K562 (cell line): ENCODE measurements around the gene ADRB2. TPM values are rescaled to one million over a fixed set of nuclear protein-coding genes. Genes with fewer than 3 reads are reported as not detected.

Experiments
- ATAC-seq: fragments of 200-7000 bp; cut with Tn5 transposase; 3 replicates; pipeline ENCODE4 v1.9.1; 2020; ENCODE audit warnings: moderate library complexity
- BruUV-seq: library from RNA; stranded (reverse); fragments of 400-500 nt; replicated peaks from 2 replicates; lab custom pipeline; 2021; lab: Mats Ljungman, UMichigan
- CTCF ChIA-PET: fragments of 300-600 bp; formaldehyde crosslinking; extraction: SDS; loops from one replicate; lab custom pipeline; 2021; ENCODE audit warnings: low intra/inter-chr PET ratio; lab: Yijun Ruan, JAX
- POLR2A ChIA-PET: fragments of 300-600, 350-650 bp; sonication (Branson Sonifier 250); formaldehyde crosslinking; extraction: SDS; loops from one replicate; lab custom pipeline; 2021; ENCODE audit warnings: antibody characterized with exemption, inconsistent platforms; lab: Yijun Ruan, JAX
- DNase-seq, 4 experiments: peaks; one replicate each; pipeline versions ENCODE4 v3.0.0 to v3.0.0-alpha.2; 2011 to 2018; ENCODE audit warnings: low spot score in 3 of 4, mixed read lengths in 3 of 4; ENCODE audit errors: extremely low read depth in 1 of 4
- FAIRE-seq: peaks from 2 replicates; lab custom pipeline; 2011; peaks lifted over from hg19 to GRCh38; lab: Jason Lieb, UNC
- H2AFZ ChIP-seq: 2 replicates; pipeline ENCODE4 v1.6.0; 2011; ENCODE audit warnings: low read depth, low read length, control low read depth, inconsistent platforms
- H3K27ac ChIP-seq: fragments of 200-600 bp; 3 replicates; pipeline ENCODE4 v1.8.0; 2011; ENCODE audit warnings: low read depth, mild to moderate bottlenecking, control low read depth, inconsistent platforms, low read length, moderate library complexity, mixed read lengths; ENCODE audit errors: extremely low read depth
- H3K27me3 ChIP-seq, 2 experiments: fragments of 300-600 bp in 1 of 2; 2 replicates in 1 of 2; 3 replicates in 1 of 2; pipeline versions ENCODE4 v1.6.0 to v1.8.0; 2011; ENCODE audit warnings: inconsistent platforms in 2 of 2, low read length in 2 of 2, mild to moderate bottlenecking in 1 of 2, mixed read lengths in 1 of 2, moderate library complexity in 1 of 2; ENCODE audit not compliant: control insufficient read depth in 2 of 2, insufficient read depth in 2 of 2
- H3K36me3 ChIP-seq: fragments of 300-600 bp; 3 replicates; pipeline ENCODE4 v1.8.0; 2011; ENCODE audit warnings: mild to moderate bottlenecking, low read length, inconsistent platforms; ENCODE audit not compliant: control insufficient read depth, insufficient read depth
- H3K4me1 ChIP-seq, 2 experiments: fragments of 200-600 bp in 1 of 2; replicated peaks in 1 of 2; 2 replicates in 1 of 2; 3 replicates in 1 of 2; pipeline versions ENCODE4 v1.5.1 to v1.8.0; 2011; ENCODE audit warnings: inconsistent platforms in 2 of 2, low read length in 2 of 2, mild to moderate bottlenecking in 1 of 2, mixed read lengths in 1 of 2, moderate library complexity in 1 of 2; ENCODE audit not compliant: control insufficient read depth in 2 of 2, insufficient read depth in 2 of 2
- H3K4me2 ChIP-seq: 2 replicates; pipeline ENCODE4 v1.6.1; 2011; ENCODE audit warnings: low read length, control low read depth, inconsistent platforms, mixed read lengths; ENCODE audit not compliant: insufficient read depth
- H3K4me3 ChIP-seq: fragments of 200-600 bp; sonication (generic), shearing (Covaris generic); 2 replicates; pipeline ENCODE4 v1.5.1; 2016; ENCODE audit warnings: control low read depth, inconsistent platforms
- H3K79me2 ChIP-seq: fragments of 200-600 bp; 3 replicates; pipeline ENCODE4 v1.8.0; 2011; ENCODE audit warnings: low read length, inconsistent platforms; ENCODE audit not compliant: control insufficient read depth, insufficient read depth
- H3K9ac ChIP-seq, 2 experiments: 2 replicates each; pipeline versions ENCODE4 v1.6.0 to v1.6.1; 2011; ENCODE audit warnings: low read depth in 2 of 2, low read length in 2 of 2, control low read depth in 1 of 2, inconsistent platforms in 1 of 2, mild to moderate bottlenecking in 1 of 2, mixed read lengths in 1 of 2; ENCODE audit not compliant: insufficient read depth in 1 of 2
- H3K9me1 ChIP-seq: one replicate; pipeline ENCODE4 v1.6.0; 2011; ENCODE audit warnings: inconsistent platforms, mild to moderate bottlenecking, low read length, moderate library complexity; ENCODE audit not compliant: control insufficient read depth, insufficient read depth
- H3K9me3 ChIP-seq: replicated peaks from 2 replicates; pipeline ENCODE4 v1.5.1; 2011; ENCODE audit warnings: low read depth, low read length, inconsistent platforms; ENCODE audit not compliant: control insufficient read depth, insufficient read depth
- H4K20me1 ChIP-seq: replicated peaks from 2 replicates; pipeline ENCODE4 v1.6.1; 2011; ENCODE audit warnings: low read length, inconsistent platforms, mixed read lengths; ENCODE audit not compliant: control insufficient read depth, insufficient read depth
- EWSR1 ChIP-seq: fragments of 450-650 bp; IDR thresholded peaks from 2 replicates; pipeline ENCODE4 v1.6.1; 2018; ENCODE audit warnings: borderline replicate concordance, mild to moderate bottlenecking, low read depth, moderate library complexity; ENCODE audit not compliant: partially characterized antibody
- FOSL1 ChIP-seq: fragments of 200-800 bp; sonication (Bioruptor generic); conservative IDR thresholded peaks from 2 replicates; pipeline ENCODE4 v1.6.1; 2016; ENCODE audit warnings: missing genetic modification characterization, missing compliant biosample characterization
- HDAC8 ChIP-seq: fragments of 450-650 bp; IDR thresholded peaks from 2 replicates; pipeline ENCODE4 v1.6.1; 2016; ENCODE audit warnings: mild to moderate bottlenecking, missing genetic modification characterization, moderate library complexity, missing compliant biosample characterization
- IRF1 ChIP-seq: sonication (generic); formaldehyde crosslinking; IDR thresholded peaks from 2 replicates; pipeline ENCODE4 v1.8.0; 2022; ENCODE audit warnings: missing genetic modification reagents, mild to moderate bottlenecking, borderline replicate concordance
- JUNB ChIP-seq: fragments of 450-650 bp; formaldehyde crosslinking; conservative IDR thresholded peaks from 2 replicates; pipeline ENCODE4 v1.4.0; 2020; ENCODE audit warnings: mild to moderate bottlenecking
- NFIC ChIP-seq: fragments of 450-650 bp; IDR thresholded peaks from 2 replicates; pipeline ENCODE4 v1.6.1; 2017; ENCODE audit warnings: mild to moderate bottlenecking, inconsistent platforms
- TARDBP ChIP-seq: fragments of 450-650 bp; IDR thresholded peaks from 2 replicates; pipeline ENCODE4 v1.6.1; 2016
- U2AF2 ChIP-seq: fragments of 200-400 bp; formaldehyde crosslinking; optimal IDR thresholded peaks from 2 replicates; pipeline ENCODE3; 2017; ENCODE audit warnings: low read depth, mild to moderate bottlenecking, low read length
- ZFPM2 ChIP-seq: fragments of 250-450 bp; sonication (Bioruptor Pico); IDR thresholded peaks from 2 replicates; pipeline ENCODE4 v1.5.1; 2022; ENCODE audit warnings: mild to moderate bottlenecking
- WGBS: fragments of 100-300 bp; shearing (Covaris generic); methylation state at CpG from one replicate; pipeline ENCODE4 v1.1.6; 2016; ENCODE audit warnings: low coverage, mixed read lengths; ENCODE audit not compliant: insufficient coverage; ENCODE audit errors: missing lambda C conversion rate; 5-methylcytosine and 5-hydroxymethylcytosine counted together
- in situ Hi-C: fragments of 300-500 bp; cut with MboI; formaldehyde crosslinking; loops from 4 replicates; pipeline ENCODE4 v1.15.0; 2018; ENCODE audit warnings: inconsistent platforms, mixed read lengths
- intact Hi-C: fragments of 100-400 bp; cut with micrococcal nuclease; formaldehyde crosslinking; loops from 2 replicates; pipeline ENCODE4 v1.14.2; 2022
- polyA plus RNA-seq, 8 experiments: library from polyadenylated mRNA; depleted of rRNA in 4 of 8; stranded (reverse) in 5 of 8; unstranded in 3 of 8; fragments of >200 nt; fragmentation: Nextera tagmentation in 2 of 8; fragmentation: Illumina TruSeq in 1 of 8; extraction: Ambion mirVana in 2 of 8; extraction: Trizol in 1 of 8; gene quantifications; 2 replicates each; pipeline versions ENCODE4 v1.2.1 to v1.2.3, GENCODE V29; 2011 to 2014; ENCODE audit warnings: inconsistent platforms in 1 of 8, missing spikeins in 1 of 8
- total RNA-seq, 7 experiments: library from RNA; depleted of rRNA in 6 of 7; stranded (reverse); fragments of >200 nt in 6 of 7; fragmentation: Illumina TruSeq in 2 of 7; extraction: Trizol in 2 of 7; gene quantifications; 2 replicates each; pipeline versions ENCODE4 v1.2.1 to v1.2.3, GENCODE V29; 2011 to 2021; ENCODE audit warnings: low replicate concordance in 1 of 7
- TF ChIP-seq, protein P1 (sequence below): conservative IDR thresholded peaks from 2 replicates; pipeline ENCODE4 v1.6.1; 2011; ENCODE audit warnings: low read depth, mild to moderate bottlenecking, low read length; ENCODE audit not compliant: control insufficient read depth
- TF ChIP-seq, protein P2 (sequence below): fragments of 450-650 bp; IDR thresholded peaks from 2 replicates; pipeline ENCODE4 v1.7.0; 2016; ENCODE audit warnings: borderline replicate concordance

The ADRB2 gene
- total and polyA plus RNA-seq, 9 of the 15 experiments (the other 6 are each of a cell fraction or from before 2014, with no cell fraction given) = 0.01 to 0.18 (median 0.04) TPM; not detected in 2

GRCh38 chr5:148791334-148791667 is 35.1 kb upstream of the ADRB2 start:
- Histone ChIP-seq H3K4me3 (no peak overlapping the region), H3K4me2 (no peak overlapping the region), H2AFZ (no peak overlapping the region), H3K36me3 (no peaks in the 10 kb centered on the region), H3K79me2 (no peaks in the 10 kb centered on the region), H3K27me3 (peaks cover 0 to 2% of the 10 kb centered on the region in 2 experiments; a peak in 1 of 5 replicates), H3K27ac (no peak overlapping the region), H3K9me1 (no peaks in the 10 kb centered on the region), H3K9me3 (no peaks in the 10 kb centered on the region; the same call in 1 of the 2 replicates), H3K9ac (no peak overlapping the region), H3K4me1 (peaks cover 0 to 17% of the 10 kb centered on the region in 2 experiments; a peak in 3 of 5 replicates), H4K20me1 (no peaks in the 10 kb centered on the region)
- ATAC-seq (no peak), FAIRE-seq (no peak), DNase-seq (no peak)
- BruUV-seq = no TSS peak
- peak; percentile 19; the same call in 1 of the 2 replicates for TF ChIP-seq FOSL1
- TF ChIP-seq TARDBP = no peak
- no peak for TF ChIP-seq ZFPM2 (CRISPR knock-in tag)
- POLR2A ChIA-PET = interaction anchor here (1.4 to 1.6 kb wide), 2 partner anchors 9 to 15 kb away, joined by 3 to 5 read pairs; no protein-coding TSS in a partner anchor
- CTCF ChIA-PET = no interaction called here
- in situ Hi-C loops (no loop called here), intact Hi-C loops (no loop called here)

DNA sequence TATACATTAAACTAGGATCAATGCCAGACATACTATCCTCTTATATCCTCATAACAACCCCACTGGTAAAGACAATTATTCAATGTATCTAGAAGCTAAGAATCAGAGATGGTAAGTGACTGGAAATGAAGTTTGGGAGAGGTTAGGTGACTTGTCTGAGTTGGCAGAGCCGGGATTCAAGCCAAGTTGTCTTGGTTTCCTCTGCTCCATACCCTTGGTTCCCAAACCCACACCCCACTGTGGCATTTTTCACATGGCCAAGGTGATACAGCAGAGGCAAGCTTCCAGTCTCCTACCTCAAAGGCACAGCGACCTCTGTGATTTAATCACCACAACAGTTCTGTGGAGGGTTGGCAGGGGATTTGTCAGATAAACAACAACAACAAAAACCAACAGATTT is 34.7 kb upstream of the ADRB2 start:
- FAIRE-seq = no peak
- in situ Hi-C loops = no loop called here
- H3K79me2 ChIP-seq = no peaks in the 10 kb centered on the region
- CTCF ChIA-PET = no interaction called here
- TF ChIP-seq NFIC (no peak), HDAC8 (no peak), IRF1 (CRISPR knock-in tag) (no peak), EWSR1 (no peak), JUNB (CRISPR knock-in tag) (no peak), U2AF2 (no peak)
- TF ChIP-seq, protein P1, sequence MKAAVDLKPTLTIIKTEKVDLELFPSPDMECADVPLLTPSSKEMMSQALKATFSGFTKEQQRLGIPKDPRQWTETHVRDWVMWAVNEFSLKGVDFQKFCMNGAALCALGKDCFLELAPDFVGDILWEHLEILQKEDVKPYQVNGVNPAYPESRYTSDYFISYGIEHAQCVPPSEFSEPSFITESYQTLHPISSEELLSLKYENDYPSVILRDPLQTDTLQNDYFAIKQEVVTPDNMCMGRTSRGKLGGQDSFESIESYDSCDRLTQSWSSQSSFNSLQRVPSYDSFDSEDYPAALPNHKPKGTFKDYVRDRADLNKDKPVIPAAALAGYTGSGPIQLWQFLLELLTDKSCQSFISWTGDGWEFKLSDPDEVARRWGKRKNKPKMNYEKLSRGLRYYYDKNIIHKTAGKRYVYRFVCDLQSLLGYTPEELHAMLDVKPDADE = no peak
- TF ChIP-seq, protein P2, sequence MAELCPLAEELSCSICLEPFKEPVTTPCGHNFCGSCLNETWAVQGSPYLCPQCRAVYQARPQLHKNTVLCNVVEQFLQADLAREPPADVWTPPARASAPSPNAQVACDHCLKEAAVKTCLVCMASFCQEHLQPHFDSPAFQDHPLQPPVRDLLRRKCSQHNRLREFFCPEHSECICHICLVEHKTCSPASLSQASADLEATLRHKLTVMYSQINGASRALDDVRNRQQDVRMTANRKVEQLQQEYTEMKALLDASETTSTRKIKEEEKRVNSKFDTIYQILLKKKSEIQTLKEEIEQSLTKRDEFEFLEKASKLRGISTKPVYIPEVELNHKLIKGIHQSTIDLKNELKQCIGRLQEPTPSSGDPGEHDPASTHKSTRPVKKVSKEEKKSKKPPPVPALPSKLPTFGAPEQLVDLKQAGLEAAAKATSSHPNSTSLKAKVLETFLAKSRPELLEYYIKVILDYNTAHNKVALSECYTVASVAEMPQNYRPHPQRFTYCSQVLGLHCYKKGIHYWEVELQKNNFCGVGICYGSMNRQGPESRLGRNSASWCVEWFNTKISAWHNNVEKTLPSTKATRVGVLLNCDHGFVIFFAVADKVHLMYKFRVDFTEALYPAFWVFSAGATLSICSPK = no peak
- peaks cover 0 to 2% of the 10 kb centered on the region in 2 experiments; a peak in 1 of 5 replicates for H3K27me3 ChIP-seq
- 19% methylated on average over 2 of the region's 2 CpGs for WGBS
- POLR2A ChIA-PET = interaction anchor here (1.4 to 1.6 kb wide), 2 partner anchors 10 to 15 kb away, joined by 3 to 5 read pairs; no protein-coding TSS in a partner anchor
- H3K9ac ChIP-seq = no peak overlapping the region
- DNase-seq = no peak
- no peak overlapping the region for H3K27ac ChIP-seq
- no peaks in the 10 kb centered on the region for H3K9me1 ChIP-seq
- no peaks in the 10 kb centered on the region for H4K20me1 ChIP-seq
- BruUV-seq = no TSS peak
- peaks cover 0 to 17% of the 10 kb centered on the region in 2 experiments; a peak in 3 of 5 replicates for H3K4me1 ChIP-seq
- no peak overlapping the region for H3K4me3 ChIP-seq
- no peak overlapping the region for H3K4me2 ChIP-seq
- intact Hi-C loops = no loop called here
- H2AFZ ChIP-seq = no peak overlapping the region
- ATAC-seq = no peak
- no peaks in the 10 kb centered on the region for H3K36me3 ChIP-seq
- H3K9me3 ChIP-seq = no peaks in the 10 kb centered on the region; the same call in 1 of the 2 replicates
